TTC549 (cell line): ENCODE measurements around the gene E2F7.

Source experiments
- FAIRE-seq: peaks from 2 replicates; lab custom pipeline; 2012; peaks lifted over from hg19 to GRCh38; lab: Jason Lieb, UNC

Gene E2F7

DNA sequence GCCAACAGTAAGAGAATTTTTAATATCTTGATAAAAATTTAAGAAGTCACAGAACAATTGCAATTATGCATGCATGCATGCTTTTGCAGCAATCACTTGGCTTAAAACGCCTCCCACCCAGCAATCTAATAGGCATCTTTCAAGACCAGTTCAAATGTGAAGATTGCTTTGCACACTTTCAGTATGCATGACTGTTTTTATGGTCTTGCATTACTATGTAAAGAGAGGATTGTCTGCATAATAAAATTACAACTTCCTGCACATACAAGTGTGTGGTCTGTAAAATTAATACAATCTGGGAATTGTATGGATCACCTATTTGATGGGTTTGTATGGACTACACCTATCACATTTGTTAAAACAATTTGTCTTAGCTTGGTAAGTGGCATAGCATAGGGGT is 48.8 kb downstream of the E2F7 start:
- FAIRE-seq, result no peak

DNA sequence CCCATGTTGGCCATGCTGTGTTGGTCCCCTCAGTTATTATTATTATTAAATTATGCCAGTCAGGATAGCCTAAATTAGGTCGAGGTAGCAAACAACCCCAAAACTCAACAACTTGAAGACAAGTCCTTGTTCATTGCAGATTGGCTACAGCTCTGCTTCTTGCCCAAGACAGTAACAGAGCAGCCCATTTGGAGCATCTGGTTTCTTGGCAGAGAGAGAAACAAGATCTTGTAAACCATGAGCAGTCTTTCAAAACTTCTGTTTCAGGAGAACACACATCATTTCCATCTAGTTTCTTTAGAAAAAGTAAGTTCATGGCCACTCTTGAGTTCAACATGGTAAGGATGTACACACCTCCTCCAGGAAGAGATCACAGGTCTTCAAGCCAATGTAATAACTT is 52.3 kb downstream of the E2F7 start:
- FAIRE-seq, result no peak

DNA sequence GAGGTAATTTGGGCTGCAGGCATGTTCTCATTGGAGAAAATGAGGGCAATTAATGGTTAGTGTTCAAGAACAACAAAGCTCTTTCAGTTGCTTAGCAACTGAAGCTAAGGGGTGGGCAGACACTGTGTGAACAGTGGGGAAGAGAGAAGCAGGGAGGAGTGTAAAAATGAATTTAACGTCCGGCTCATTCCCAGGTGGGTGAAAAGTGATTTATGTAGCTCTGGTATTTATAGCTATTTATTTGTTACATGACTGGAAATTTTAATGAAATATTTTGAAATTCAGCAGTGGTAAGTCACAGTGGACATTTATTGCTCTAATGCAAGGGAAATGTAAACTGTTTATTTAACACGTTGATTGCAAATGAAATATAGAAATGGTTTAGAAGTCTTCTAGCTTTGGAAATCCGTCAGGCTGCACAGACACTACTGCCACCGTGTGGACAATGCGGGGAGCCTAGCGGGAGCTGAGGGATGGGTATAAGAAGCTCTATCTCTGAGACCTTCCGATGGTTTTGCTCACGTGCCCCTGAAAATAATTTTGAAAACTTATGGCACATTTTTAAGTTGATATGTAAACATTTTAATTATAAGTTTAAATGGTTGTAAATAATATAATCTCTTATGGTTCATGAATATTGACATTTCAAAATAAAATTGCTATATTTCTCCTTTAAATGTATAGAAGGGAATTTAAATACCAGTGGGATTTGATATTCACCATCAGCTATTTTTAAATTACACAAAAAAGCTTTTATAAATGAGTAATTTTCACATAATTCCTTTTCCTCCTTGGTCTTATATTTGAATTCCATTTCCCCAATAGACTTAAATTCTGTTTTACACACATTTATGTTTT is 54.4 kb downstream of the E2F7 start:
- no peak for FAIRE-seq

DNA sequence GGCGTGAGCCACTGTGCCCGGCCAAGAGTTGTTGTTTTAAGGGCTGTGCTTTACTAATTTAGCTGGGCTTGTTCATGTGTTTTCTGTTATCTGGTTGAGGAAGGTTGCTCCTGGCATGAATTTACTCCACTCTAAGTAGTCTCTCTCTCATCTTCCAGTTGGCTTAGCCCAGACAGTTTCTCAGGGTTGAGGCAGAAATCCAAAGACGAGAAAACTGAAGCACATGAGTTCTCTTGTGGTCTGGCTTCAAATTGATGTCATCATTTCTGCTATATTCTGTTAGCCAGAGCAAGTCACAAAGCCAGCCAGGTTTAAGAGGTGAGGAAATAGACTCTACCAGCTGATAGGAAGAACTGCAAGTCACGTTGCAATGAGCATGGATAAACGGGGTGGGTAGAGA is 57.9 kb downstream of the E2F7 start:
- no peak for FAIRE-seq

DNA sequence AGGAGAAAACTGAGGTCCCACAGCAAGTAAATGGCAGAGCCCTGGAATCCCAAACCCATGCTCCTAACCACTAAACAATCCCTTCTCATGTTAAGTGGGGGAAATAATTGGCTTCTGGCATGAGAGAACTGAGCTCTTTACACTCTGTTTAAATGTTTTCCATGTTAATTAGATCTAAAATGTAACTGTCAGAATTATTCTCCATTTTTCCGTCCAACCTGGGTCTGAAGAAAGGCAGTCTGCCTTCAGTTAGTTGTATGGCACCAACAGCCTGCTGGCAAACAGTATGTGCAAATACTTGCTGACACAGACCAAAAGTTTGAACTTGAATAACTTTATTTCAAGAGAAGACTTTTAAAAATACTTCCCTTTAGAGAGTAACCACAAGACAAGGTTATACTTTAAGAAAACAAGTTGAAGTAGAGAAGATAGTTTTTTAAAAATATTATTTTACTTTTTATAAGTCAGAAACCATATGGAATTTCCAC is 59.7 kb downstream of the E2F7 start:
- FAIRE-seq, result no peak

DNA sequence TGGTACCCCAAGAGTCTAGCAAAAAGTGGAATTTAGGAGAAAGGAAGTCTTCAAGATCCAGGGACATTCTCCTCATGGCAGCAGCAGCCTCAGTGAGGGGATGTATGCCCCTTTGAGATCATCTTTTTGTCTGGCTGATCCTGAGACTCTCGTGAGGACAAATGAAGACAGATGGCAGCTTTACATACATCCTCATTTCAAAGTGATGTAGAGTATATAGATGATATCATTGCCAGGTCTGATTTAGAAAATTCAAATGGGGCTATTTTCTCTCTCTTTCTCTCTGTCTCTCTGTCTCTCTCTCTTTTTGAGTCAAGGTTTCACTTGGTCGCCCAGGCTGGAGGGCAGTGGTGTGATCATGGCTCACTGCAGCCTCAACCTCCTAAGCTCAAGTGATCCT is 61.5 kb downstream of the E2F7 start:
- no peak for FAIRE-seq

DNA sequence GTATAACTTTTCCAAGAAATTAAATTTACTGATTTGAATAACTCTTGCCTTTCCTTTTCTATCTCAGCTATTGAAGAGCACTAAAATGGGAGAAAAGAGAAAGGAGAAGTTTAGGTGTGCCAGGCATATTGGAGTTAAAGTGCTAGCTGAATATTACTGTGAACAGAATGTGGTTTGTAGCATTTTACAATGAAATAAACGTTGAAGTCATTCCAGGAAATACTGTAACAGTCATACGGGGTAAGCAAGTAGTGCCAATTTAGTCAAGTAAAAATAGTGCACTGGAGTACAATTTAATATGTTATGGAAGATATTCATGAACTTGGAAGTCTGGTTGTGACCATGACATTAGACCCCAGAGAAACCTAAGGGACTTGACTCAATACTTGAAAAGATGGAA is 62.1 kb downstream of the E2F7 start:
- FAIRE-seq, result no peak

DNA sequence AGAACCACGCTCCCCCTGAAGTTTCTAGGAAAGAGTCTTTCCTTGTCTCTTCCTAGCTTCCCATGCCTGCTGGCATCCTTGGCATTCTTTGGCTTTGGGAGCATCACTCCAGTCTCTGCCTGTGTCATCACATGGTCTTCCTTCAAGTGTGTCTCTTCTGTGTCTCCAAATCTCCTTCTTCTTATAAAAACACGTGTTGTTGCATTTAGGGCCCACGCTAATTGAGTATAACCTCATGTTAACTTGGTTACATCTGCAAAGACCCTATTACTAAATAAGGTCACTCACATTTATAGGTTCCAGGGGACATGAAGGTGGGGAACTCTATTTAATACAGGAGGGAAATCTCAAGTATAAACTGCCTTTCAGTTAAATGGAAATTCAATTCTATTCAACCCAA is 63.0 kb downstream of the E2F7 start:
- no peak for FAIRE-seq

DNA sequence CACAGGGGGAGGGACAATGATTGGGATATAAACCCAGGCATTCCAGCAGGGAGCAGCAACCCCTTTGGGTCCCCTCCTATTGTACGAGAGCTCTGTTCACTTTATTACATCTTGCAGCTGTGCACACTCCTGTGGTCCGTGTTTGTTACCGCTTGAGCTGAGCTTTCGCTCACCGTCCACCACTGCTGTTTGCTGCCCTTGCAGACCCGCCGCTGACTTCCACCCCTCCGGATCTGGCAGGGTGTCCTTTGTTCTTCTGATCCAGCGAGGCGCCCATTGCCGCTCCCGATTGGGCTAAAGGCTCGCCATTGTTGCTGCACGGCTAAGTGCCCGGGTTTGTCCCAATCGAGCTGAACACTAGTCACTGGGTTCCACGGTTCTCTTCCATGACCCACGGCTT is 64.1 kb downstream of the E2F7 start:
- FAIRE-seq, result no peak

DNA sequence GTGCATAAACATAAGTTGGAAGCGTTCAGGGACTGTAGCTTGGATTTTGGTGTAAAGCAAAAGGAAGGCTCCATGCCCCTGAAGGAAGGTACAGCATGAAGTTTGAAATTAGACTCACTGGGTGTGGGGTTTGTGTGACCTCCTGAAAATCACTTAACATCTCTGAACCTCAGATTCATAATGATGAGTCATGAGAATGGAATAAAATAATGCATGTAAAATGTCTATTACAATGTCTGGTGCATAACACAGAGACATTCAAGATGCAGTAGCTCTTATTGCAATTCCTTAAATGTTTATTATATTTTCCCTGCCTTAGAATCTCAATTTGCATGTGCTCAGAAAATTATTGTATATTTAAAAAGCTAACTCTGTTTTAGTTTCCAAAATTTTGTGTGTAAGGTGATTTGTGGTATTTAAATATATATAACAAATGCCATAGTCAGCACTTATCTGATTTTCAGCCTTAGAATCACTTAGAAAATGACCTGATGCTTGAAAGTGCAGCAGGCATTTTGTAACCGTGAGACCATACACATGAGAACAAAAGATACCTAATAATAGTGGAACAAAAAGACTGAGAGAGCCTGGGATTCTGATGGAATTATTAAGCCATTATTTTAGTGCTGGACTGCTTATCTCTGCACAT is 66.3 kb downstream of the E2F7 start:
- no peak for FAIRE-seq

DNA sequence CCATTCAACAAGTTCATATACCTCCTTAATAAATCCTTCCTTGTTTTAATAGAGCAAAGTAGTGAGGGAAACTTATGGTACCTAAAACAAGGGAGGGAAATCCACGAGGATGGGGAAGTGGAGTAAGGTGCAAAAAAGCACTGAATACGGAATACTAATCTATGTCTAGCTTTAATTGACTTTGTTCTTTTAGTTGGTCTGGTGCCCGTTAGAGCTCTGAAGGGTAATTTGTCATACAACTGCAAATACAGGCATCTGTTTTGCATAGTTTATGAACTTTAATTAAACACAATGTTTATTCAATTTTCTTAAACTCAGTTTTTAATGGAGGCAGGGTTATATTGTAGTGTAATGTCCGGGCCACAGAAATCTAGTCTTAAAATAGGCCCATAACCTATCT is 67.0 kb downstream of the E2F7 start:
- no peak for FAIRE-seq

DNA sequence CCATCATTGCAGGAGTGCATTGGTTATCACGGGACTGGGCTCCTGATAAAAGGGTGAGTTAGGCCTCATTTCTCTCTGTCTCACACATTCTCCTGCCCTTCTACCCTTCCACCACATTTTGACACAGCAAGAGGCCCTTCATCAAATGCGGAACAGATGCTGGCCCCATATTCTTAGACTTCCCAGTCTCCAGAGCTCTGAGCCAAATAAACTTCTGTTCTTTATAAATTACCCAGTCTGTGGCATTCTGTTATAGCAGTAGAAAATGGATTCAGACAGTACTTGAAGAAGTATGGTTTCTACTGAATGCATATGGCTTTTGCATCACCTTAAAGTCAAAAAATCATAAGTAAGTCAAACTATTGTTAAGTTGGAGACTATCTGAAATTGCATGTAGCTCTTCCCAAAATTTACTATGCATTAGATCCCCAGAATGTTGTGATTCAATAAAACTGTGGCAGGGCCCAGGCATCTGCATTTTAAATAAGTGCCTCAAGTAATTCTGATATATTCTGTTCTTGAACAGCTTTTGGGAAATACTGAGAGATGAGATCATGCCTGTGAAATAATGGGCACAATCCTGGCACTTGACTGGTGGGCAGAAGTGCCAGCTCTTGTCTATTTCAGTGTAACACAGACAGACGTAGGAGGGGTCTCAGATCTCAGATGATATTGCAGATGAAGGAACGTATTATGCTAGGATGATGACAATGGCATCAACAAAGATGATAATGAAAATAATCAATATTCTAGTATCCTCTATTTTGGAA is 68.2 kb downstream of the E2F7 start:
- FAIRE-seq, result no peak

DNA sequence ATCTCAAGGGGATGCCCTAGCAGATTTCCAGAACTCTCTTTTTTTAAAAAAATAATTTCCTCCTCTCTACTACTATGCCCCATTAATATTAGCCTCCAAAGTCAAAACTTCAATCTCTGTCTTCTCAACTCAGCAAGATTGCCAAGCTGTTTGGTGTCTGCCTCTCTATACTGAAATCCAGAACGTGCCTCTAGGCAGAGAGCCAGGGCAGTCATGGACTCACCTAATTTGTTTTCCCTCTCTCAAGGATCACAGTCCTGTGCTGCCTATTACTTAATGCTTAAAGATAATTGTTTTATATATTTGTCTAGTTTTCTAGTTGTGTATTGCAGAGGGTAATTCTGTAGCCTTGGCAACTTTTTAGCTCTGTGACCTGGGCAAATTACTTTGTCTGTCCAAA is 74.7 kb downstream of the E2F7 start:
- FAIRE-seq, result no peak

DNA sequence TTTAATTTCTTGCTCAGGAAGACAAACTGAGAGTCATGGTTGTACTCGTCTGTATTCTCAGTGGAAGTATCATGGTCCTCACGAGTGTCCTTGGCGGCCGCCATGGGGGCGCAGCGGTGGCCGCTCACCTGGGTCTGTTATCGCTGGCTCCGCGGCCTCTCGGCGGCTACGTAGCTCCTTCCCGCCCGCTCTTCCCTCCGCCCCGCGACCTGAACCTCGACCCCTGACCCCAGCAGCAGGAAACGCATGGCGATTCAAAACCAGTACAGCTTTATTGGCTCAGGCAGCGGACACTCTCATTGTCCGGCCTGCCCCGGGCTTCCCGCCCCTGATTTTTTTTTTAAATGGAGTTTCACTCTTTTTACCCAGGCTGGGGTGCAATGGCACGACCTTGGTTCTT is 80.8 kb downstream of the E2F7 start:
- no peak for FAIRE-seq

DNA sequence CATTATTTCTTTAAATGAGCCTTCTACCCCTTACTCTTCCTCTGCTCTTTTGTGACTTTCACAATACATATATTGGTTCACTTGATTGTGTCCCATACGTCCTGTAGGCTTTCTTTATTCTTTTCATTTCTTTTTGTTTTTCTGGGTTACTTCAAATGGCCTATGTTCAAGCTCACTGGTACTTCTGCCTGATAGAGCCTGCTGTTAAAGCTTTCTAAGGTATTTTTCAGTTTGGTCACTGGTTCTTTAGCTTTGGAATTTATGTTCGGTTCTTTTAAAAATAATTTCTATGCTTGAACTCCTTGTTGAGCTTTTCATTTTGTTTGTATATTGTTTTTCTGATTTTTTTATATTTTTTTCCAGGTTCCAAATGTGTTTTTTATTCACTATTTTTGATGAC is 81.9 kb downstream of the E2F7 start:
- FAIRE-seq, result no peak

DNA sequence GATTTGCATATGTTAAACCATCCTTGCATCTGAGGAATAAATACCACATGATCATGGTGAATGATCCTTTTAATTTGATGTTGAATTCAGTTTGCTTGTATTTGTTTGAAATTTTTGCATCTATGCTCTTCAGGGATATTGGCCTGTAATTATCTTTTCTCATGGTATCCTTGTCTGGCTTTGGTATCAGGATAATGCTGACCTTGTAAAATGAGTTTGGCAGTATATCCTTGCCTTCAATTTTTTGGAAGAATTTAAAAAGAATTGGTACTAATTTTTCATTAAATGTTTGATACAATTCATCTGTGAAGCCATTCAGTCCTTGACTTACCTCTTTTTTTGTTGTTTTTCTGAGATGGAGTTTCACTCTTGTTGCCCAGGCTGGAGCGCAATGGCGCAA is 85.2 kb downstream of the E2F7 start:
- no peak for FAIRE-seq

DNA sequence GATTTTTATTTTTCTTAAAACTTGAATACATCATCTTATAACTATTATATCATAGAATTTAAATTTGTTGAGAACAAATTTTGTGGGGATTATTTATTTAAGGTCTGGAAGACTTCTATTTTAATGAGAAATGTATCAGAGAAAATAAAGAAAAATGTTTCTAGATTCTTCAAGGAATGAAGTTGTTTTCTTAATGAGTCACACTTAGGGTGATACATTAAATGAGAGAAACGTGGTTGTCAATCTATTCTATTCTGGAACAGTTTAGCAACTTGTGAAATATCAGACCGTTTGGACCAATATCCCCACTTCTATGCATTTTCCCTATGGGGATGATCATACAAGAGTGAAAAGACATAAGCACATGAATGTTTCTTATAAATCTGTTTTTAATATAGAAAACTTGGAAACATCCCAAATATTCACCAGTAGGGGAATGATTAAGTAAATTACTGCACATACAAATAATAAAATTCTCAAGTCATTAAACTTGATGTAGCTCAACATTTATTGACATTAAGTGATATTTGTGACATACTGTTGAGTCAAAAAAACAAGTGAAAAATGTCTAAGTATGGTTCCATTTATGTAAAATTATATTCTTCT is 88.5 kb downstream of the E2F7 start:
- no peak for FAIRE-seq
